SK-N-SH (cell line): ENCODE results near the gene RAMP1. TPM values are rescaled to one million over a fixed set of nuclear protein-coding genes. Genes with fewer than 3 reads are reported as not detected.

ENCODE experiments used
- CTCF ChIA-PET: fragments of 300-600, 350-600 bp; formaldehyde crosslinking; extraction: SDS; loops from one replicate; lab custom pipeline; 2021; lab: Yijun Ruan, JAX
- POLR2A ChIA-PET: fragments of 350-600 bp; sonication (Branson Sonifier 250); formaldehyde crosslinking; extraction: SDS; loops from one replicate; lab custom pipeline; 2020; ENCODE audit warnings: antibody characterized with exemption, inconsistent platforms; lab: Yijun Ruan, JAX
- DNase-seq: peaks from one replicate; pipeline ENCODE4 v3.0.0; 2012
- H2AFZ ChIP-seq: fragments of 200-600 bp; sonication (generic); 2 replicates; pipeline ENCODE4 v1.8.1; 2016; ENCODE audit warnings: antibody characterized with exemption, mild to moderate bottlenecking, low read depth
- H3F3A ChIP-seq: fragments of 200-600 bp; sonication (generic); replicated peaks from 2 replicates; pipeline ENCODE3; 2016; ENCODE audit warnings: antibody characterized with exemption, mild to moderate bottlenecking; ENCODE audit not compliant: insufficient read depth
- H3K27ac ChIP-seq, 2 experiments: fragments of 200-500 bp in 1 of 2; fragments of 200-600 bp in 1 of 2; sonication (Bioruptor generic) in 1 of 2; sonication (generic), shearing (Covaris generic) in 1 of 2; 2 replicates each; pipeline versions ENCODE4 v1.5.1 to v1.6.1; 2014 to 2016; ENCODE audit warnings: low read depth in 2 of 2, inconsistent platforms in 1 of 2, low read length in 1 of 2, mild to moderate bottlenecking in 1 of 2, mixed read lengths in 1 of 2
- H3K27me3 ChIP-seq: fragments of 200-600 bp; sonication (generic), shearing (Covaris generic); 2 replicates; pipeline ENCODE4 v1.6.1; 2016; ENCODE audit warnings: mixed run types; ENCODE audit not compliant: insufficient read depth
- H3K36me3 ChIP-seq, 2 experiments: fragments of 200-500 bp in 1 of 2; fragments of 200-600 bp in 1 of 2; sonication (Bioruptor generic) in 1 of 2; sonication (generic) in 1 of 2; replicated peaks in 1 of 2; 2 replicates each; pipeline versions ENCODE3 to v1.5.1; 2014 to 2016; ENCODE audit warnings: low read length in 1 of 2, mild to moderate bottlenecking in 1 of 2; ENCODE audit not compliant: insufficient read depth in 2 of 2, control insufficient read depth in 1 of 2
- H3K4me1 ChIP-seq, 2 experiments: fragments of 200-500 bp in 1 of 2; fragments of 200-600 bp in 1 of 2; sonication (Bioruptor generic) in 1 of 2; sonication (generic), shearing (Covaris generic) in 1 of 2; 2 replicates each; pipeline versions ENCODE4 v1.5.1 to v1.6.1; 2014 to 2016; ENCODE audit warnings: low read depth in 1 of 2, low read length in 1 of 2, mixed run types in 1 of 2; ENCODE audit not compliant: insufficient read depth in 2 of 2, control insufficient read depth in 1 of 2
- H3K4me2 ChIP-seq: fragments of 200-600 bp; sonication (generic), shearing (Covaris generic); 2 replicates; pipeline ENCODE4 v1.6.1; 2017; ENCODE audit warnings: mixed run types
- H3K4me3 ChIP-seq, 2 experiments: fragments of 200-500 bp in 1 of 2; fragments of 200-600 bp in 1 of 2; sonication (Bioruptor generic) in 1 of 2; sonication (generic), shearing (Covaris generic) in 1 of 2; 2 replicates each; pipeline versions ENCODE4 v1.5.1 to v1.8.1; 2014 to 2016; ENCODE audit warnings: low read depth in 2 of 2, inconsistent platforms in 1 of 2, low read length in 1 of 2, mild to moderate bottlenecking in 1 of 2, mixed read lengths in 1 of 2, moderate library complexity in 1 of 2
- H3K79me2 ChIP-seq: fragments of 200-600 bp; sonication (generic); 2 replicates; pipeline ENCODE4 v1.8.1; 2017; ENCODE audit warnings: mild to moderate bottlenecking; ENCODE audit not compliant: insufficient read depth
- H3K9ac ChIP-seq: fragments of 200-600 bp; sonication (generic); 2 replicates; pipeline ENCODE4 v1.6.1; 2017; ENCODE audit warnings: mixed run types
- H3K9me2 ChIP-seq: fragments of 200-600 bp; sonication (generic); 2 replicates; pipeline ENCODE4 v1.6.1; 2017; ENCODE audit warnings: mixed run types
- H3K9me3 ChIP-seq: fragments of 200-600 bp; sonication (generic); 2 replicates; pipeline ENCODE4 v1.6.1; 2017; ENCODE audit warnings: mixed run types, mild to moderate bottlenecking, moderate library complexity
- H4K20me1 ChIP-seq: fragments of 200-600 bp; sonication (generic); 2 replicates; pipeline ENCODE4 v1.6.1; 2017; ENCODE audit warnings: mild to moderate bottlenecking, mixed run types; ENCODE audit not compliant: insufficient read depth
- EZH2phosphoT487 ChIP-seq: fragments of 200-600 bp; sonication (generic); IDR thresholded peaks from 2 replicates; pipeline ENCODE4 v1.6.1; 2017; ENCODE audit warnings: low read depth, mixed run types, mild to moderate bottlenecking, antibody characterized with exemption, moderate library complexity, borderline replicate concordance
- FOSL2 ChIP-seq: IDR thresholded peaks from 2 replicates; pipeline ENCODE4 v1.4.0; 2012; ENCODE audit warnings: low read depth, mild to moderate bottlenecking, moderate library complexity, borderline replicate concordance
- FOXJ3 ChIP-seq: sonication (generic); formaldehyde crosslinking; IDR thresholded peaks from 2 replicates; pipeline ENCODE4 v1.5.1; 2020; ENCODE audit warnings: mild to moderate bottlenecking, missing genetic modification reagents
- GABPA ChIP-seq: IDR thresholded peaks from 2 replicates; pipeline ENCODE4 v1.4.0; 2012; ENCODE audit warnings: low read depth, mild to moderate bottlenecking
- MXI1 ChIP-seq: IDR thresholded peaks from 2 replicates; pipeline ENCODE4 v1.6.1; 2012; ENCODE audit warnings: mild to moderate bottlenecking, low read depth, low read length, improper control_type of control experiment
- NRF1 ChIP-seq: IDR thresholded peaks from 2 replicates; pipeline ENCODE4 v1.6.1; 2012; ENCODE audit warnings: low read depth, mild to moderate bottlenecking, low read length
- POLR2AphosphoS5 ChIP-seq: IDR thresholded peaks from 2 replicates; pipeline ENCODE4 v1.6.1; 2012; ENCODE audit warnings: low read depth, low read length
- REST ChIP-seq: IDR thresholded peaks from 2 replicates; pipeline ENCODE4 v1.6.1; 2012; ENCODE audit warnings: mild to moderate bottlenecking, low read depth, low read length, moderate library complexity
- RFX5 ChIP-seq: IDR thresholded peaks from 2 replicates; pipeline ENCODE4 v1.6.1; 2012; ENCODE audit warnings: mild to moderate bottlenecking, improper control_type of control experiment, low read length
- RXRA ChIP-seq: IDR thresholded peaks from 2 replicates; pipeline ENCODE4 v1.4.0; 2012; ENCODE audit warnings: low read depth, mild to moderate bottlenecking, borderline replicate concordance
- SIN3A ChIP-seq: IDR thresholded peaks from 2 replicates; pipeline ENCODE4 v1.6.1; 2012; ENCODE audit warnings: low read depth, mild to moderate bottlenecking, low read length, moderate library complexity, borderline replicate concordance
- SMC3 ChIP-seq: IDR thresholded peaks from 2 replicates; pipeline ENCODE4 v1.6.1; 2012; ENCODE audit warnings: low read depth, low read length, improper control_type of control experiment
- TCF12 ChIP-seq: IDR thresholded peaks from 2 replicates; pipeline ENCODE4 v1.4.0; 2012
- TEAD4 ChIP-seq: IDR thresholded peaks from 2 replicates; pipeline ENCODE4 v1.4.0; 2012; ENCODE audit warnings: mild to moderate bottlenecking, borderline replicate concordance; ENCODE audit not compliant: insufficient read depth
- WGBS: methylation state at CpG from one replicate; pipeline ENCODE4 v1.1.6; 2017; ENCODE audit warnings: low lambda C conversion rate; 5-methylcytosine and 5-hydroxymethylcytosine counted together
- polyA plus RNA-seq, 3 experiments: library from polyadenylated mRNA; depleted of rRNA; stranded (reverse); fragments of >200 nt; gene quantifications; 2 replicates each; pipeline ENCODE4 v1.2.3, GENCODE V29; 2012
- TF ChIP-seq, protein P1 (sequence below): IDR thresholded peaks from 2 replicates; pipeline ENCODE4 v1.4.0; 2012; ENCODE audit warnings: low read depth
- TF ChIP-seq, protein P2 (sequence below): fragments of 200-600 bp; sonication (generic); IDR thresholded peaks from 2 replicates; pipeline ENCODE4 v1.6.1; 2017; ENCODE audit warnings: antibody characterized with exemption, mild to moderate bottlenecking, moderate library complexity

RAMP1 gene
- polyA plus RNA-seq, 1 of the 3 experiments (the other 2 are of a cell fraction) = 27.9 TPM

GRCh38 chr2:237823544-237823943, 35.9 kb upstream of the RAMP1 start:
- DNase-seq = no peak
- WGBS = 90% methylated on average over 2 of the region's 2 CpGs
- CTCF ChIA-PET = no interaction called here

More at GRCh38 chr2:237823544-237823943, 35.9 kb upstream of the RAMP1 start:
- Histone ChIP-seq H4K20me1 (no peaks in the 10 kb centered on the region), H3K9me3 (no peaks in the 10 kb centered on the region), H3K9me2 (0 out of 2 replicates have a peak, but pooled peaks cover 5% of the 10 kb centered on the region), H3F3A (peaks cover 7% of the 10 kb centered on the region), H3K9ac (no peak overlapping the region), H3K4me2 (no peak overlapping the region), H3K36me3 (no peaks in the 10 kb centered on the region), H2AFZ (no peak overlapping the region), H3K27ac (no peak overlapping the region), H3K27me3 (no peaks in the 10 kb centered on the region), H3K79me2 (no peaks in the 10 kb centered on the region), H3K4me1 (peaks cover 7 to 9% of the 10 kb centered on the region in 2 experiments; a peak in 3 of 4 replicates), H3K4me3 (no peak overlapping the region)
- TF ChIP-seq, protein P1, sequence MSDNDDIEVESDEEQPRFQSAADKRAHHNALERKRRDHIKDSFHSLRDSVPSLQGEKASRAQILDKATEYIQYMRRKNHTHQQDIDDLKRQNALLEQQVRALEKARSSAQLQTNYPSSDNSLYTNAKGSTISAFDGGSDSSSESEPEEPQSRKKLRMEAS = no peak
- no peak for TF ChIP-seq TCF12
- no peak for TF ChIP-seq RXRA
- TF ChIP-seq TEAD4 = no peak
- TF ChIP-seq GABPA = no peak
- no peak for TF ChIP-seq REST
- TF ChIP-seq FOXJ3 = no peak
- TF ChIP-seq FOSL2 = no peak
- TF ChIP-seq NRF1 = no peak
- TF ChIP-seq EZH2phosphoT487 = no peak
- TF ChIP-seq SMC3 = no peak
- TF ChIP-seq, protein P2, sequence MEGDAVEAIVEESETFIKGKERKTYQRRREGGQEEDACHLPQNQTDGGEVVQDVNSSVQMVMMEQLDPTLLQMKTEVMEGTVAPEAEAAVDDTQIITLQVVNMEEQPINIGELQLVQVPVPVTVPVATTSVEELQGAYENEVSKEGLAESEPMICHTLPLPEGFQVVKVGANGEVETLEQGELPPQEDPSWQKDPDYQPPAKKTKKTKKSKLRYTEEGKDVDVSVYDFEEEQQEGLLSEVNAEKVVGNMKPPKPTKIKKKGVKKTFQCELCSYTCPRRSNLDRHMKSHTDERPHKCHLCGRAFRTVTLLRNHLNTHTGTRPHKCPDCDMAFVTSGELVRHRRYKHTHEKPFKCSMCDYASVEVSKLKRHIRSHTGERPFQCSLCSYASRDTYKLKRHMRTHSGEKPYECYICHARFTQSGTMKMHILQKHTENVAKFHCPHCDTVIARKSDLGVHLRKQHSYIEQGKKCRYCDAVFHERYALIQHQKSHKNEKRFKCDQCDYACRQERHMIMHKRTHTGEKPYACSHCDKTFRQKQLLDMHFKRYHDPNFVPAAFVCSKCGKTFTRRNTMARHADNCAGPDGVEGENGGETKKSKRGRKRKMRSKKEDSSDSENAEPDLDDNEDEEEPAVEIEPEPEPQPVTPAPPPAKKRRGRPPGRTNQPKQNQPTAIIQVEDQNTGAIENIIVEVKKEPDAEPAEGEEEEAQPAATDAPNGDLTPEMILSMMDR = no peak
- TF ChIP-seq POLR2AphosphoS5 = no peak
- TF ChIP-seq MXI1 = no peak
- TF ChIP-seq RFX5 = no peak
- no peak for TF ChIP-seq SIN3A
- POLR2A ChIA-PET = no interaction called here
